Activated effector memory CD4-positive, alpha-beta T cell treated with anti-CD3 and anti-CD28 coated beads, Interleukin-2, amount 50 U/mL, for 16 hours (primary cell): ENCODE results near the gene GMFB.
A peak's percentile ranks its signal among the peaks of the same experiment; 100 is the strongest.

Source experiments
- DNase-seq: peaks from one replicate; pipeline ENCODE4 v3.0.0-alpha.2; 2020

Gene GMFB

GRCh38 chr14:54488646-54489317, at the start of gene GMFB:
GMFB (minus strand) TSS chr14:54488980; CDS start chr14:54488927, 53 bp downstream.
- peak; percentile 96 for DNase-seq

- DNase-seq = no peak
These were observed 49.3 kb upstream of the GMFB start for GRCh38 chr14:54538055-54538454.

GRCh38 chr14:54537651-54538050, 48.9 kb upstream of the GMFB start:
- DNase-seq = no peak

- no peak for DNase-seq
These were observed 46.9 kb upstream of the GMFB start for GRCh38 chr14:54535646-54536045.

DNA sequence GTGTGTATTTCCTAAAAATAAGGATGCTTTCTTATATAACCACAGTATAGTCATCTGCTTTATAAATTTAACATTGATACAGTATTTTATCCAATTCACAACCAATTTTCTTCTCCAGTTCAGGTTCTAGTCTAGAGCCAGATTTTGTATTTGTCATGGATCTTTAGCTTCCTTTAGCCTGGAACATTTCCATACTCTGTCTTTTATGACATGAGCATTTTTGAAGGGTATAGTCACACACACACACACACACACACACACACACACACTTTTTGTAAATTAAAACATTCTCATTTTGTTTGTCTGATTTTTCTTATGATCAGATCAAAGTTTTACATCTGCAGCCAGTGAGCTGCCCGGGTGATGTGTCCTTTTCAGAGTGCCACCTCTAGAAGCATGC, 46.3 kb upstream of the GMFB start:
- DNase-seq = no peak

GRCh38 chr14:54533100-54533499, 44.3 kb upstream of the GMFB start:
- DNase-seq = no peak

DNA sequence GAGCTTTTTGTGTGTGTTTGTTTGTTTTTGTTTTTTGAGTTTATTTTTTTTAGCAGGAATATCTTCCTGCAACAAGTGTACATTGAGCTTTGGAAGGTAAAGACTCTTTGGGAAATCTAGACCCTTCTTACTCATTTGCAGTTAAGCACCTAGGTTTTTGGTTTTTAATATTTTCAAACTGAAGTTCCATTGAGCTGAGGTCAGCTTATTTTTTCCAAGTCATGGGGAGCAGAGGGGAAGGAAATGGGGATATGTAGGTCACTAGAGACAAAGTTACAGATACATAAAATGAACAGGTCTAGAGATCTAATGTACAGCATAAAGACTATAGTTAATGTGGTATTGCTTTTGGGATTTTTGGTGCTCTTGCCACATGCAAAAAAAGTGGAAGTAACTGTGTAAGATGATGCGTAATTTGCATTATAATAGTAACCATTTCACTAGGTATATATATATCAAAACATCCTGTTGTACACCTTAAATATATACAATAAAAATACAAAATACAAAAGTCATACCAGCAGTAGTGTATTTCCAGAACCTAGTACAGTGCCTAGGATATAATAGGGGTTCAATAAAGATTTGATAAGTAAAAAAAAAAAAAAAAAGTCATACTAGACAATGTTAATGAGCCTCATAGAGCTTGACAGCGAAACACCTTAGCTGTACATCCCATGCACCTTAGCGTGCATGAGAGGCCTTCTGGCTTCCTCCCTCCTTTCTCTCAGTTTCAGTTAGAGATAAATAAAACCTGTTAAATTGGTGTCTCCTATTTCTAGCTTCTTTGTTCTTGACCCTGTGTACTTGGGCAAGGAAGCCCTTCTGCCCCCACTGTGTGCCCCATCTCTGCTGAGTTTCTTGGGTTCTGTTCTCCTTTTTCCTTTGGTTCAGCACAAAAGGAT, 43.6 kb upstream of the GMFB start:
- no peak for DNase-seq

DNA sequence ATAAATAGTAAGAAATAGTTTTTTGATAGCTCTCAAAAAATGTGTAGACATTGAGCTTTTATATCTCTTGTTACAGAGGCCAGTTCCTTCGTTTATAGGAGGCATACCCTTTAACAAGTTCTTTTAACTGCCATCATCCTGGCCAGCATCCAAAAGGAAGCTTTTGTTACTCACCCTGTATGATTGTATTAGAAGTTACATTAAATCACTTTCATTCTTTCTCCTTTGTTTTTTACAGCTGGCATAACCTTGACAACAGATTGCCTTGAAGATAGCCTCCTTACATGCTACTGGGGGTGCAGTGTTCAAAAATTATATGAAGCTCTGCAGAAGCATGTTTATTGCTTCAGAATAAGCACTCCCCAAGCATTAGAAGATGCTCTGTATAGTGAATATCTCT, 41.0 kb upstream of the GMFB start:
- no peak for DNase-seq

DNA sequence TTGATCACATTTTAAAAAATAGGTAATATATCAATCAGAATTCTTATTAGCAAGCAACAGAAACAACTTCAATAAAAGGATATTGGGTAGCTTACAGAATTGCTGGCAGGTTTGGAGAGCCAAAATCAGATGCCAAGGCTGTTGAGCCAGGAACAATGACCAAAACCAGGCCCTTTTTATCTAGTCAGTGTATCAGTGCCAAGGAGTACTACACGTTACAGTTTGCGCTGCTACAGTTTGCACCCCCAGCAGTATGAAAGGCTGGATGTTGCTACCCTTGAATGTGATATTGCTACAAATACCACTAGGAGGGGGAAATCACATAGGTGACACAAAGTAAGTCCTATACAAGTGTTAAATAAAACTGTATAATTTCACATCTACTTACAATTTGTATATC, 40.2 kb upstream of the GMFB start:
- no peak for DNase-seq

- DNase-seq = no peak
These were observed 35.6 kb upstream of the GMFB start for GRCh38 chr14:54524410-54524809.

DNA sequence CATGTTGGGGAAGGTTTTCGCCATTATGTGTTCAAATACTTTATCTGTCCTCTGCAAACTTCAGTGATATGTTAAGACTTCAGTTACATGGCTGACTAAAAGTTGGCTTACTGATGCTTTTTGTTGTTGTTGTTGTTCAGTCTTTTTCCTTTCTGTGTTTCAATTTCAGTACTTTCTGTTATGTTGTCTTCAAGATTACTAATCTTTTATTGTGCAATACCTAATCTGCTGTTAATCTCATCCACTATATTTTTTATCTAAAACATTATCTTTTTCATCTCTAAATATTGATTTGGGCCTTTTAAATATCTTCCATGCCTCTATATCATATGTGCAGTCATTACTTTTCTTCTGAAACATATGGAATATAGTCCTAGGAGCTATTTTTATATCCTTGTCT, 27.9 kb upstream of the GMFB start:
- no peak for DNase-seq

GRCh38 chr14:54515670-54516069, 26.9 kb upstream of the GMFB start:
- DNase-seq = no peak

GRCh38 chr14:54512393-54512792, 23.6 kb upstream of the GMFB start:
- no peak for DNase-seq

DNA sequence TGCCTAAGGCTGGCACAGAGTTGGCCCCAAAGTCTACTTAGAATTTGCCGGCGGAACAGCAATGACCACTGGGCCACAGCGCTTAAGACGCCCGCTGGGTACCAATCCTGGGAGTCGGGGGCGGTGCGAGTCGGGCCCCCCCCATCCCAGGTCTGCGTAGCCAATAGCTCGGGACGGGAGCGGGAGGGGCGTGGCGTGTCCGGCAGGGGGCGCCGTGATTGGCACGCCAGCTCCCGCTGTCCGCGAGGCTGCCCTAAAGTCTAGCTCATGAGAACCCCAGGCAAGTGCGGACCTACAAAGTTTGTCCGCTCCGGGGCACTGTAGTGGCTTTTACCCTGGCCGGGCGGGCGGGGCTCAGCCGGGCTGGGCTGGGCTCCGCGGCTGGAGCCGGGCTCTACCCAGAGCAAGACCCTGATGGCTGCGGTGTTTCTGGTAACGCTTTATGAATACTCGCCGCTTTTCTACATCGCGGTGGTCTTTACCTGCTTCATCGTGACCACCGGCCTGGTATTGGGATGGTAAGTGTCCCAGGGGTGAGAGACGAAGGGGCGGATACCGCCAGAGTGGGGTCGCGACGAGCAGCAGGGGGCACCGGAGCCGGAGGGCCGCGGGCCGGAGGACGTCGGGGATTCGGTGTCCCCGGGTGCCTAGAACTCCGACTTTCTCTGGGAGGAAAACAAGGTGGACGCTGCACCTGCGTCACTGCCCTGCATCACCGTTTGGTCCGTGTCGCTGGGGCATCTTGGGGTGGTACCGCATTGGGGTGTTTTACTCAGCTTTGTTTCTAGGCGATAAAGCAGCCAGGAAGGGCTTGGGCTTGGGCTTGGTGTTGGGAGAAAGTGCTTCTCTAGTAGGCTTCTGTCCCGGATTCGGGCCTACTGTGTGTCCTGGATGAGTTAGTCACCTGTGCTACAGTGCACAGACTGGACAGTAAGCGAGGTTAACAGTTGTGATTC, 21.0 kb upstream of the GMFB start, which contains the start of gene CGRRF1:
TSS of gene CGRRF1 (plus strand) at position 361 of the 956 bp plus-strand sequence. CDS start at position 415, 54 bp downstream.
- DNase-seq = peak; percentile 99

GRCh38 chr14:54503486-54503885, 14.7 kb upstream of the GMFB start:
- DNase-seq = no peak

DNA sequence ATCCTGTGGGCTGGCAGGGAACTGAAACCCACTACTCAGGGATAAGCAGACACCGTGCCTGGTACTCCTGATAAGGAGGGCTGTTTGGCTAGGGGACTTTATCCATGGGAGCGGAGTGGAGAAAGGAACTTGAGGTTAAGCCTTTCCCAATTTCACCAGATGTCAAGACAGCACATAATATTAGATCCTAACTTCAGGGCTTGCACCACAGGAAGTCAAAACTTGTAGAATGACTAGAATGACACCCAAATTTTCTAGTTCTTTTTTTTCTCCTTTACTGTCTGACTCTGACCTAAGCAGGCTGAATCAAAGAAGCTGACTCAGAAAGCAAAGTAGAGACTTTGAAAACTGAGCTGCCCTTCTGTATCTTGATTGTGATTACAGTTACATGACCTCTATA, 13.8 kb upstream of the GMFB start:
- DNase-seq = no peak

DNA sequence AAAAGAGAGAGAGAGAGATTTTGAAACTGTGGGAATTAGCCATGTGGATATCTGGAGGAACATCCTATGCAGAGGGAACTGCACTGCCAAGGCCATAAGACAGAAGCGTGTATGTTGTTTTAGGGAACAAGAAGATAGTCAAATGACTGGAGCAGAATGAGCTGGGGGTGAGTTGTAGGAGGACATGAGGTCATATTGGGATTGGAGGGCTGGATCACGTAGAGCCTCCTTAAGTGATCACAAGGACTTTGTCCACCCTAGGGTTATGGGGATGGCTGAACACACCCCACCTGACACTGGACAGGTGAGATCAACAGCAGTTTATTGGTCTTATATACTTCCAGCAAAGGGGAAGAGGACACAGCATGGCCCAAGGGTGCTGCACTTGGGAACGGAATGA, 12.7 kb upstream of the GMFB start:
- no peak for DNase-seq

DNA sequence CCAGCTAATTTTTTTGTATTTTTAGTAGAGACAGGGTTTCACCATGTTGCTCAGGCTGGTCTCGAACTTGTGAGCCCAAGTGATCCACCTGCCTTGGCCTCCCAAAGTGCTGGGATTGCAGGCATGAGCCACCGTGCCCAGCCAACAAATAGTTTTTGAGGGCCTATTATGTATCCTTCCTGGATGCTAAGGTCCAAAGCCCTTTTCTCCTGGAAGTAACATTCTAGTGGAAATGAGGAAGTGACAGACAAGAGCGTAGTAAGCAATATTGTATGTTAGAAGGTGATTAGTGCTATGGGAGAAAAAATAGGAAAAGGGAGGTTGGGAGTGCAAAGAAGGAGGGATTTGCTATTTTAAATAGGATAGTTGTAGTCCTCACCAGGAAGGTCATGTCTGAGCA, 12.0 kb upstream of the GMFB start:
- no peak for DNase-seq

DNA sequence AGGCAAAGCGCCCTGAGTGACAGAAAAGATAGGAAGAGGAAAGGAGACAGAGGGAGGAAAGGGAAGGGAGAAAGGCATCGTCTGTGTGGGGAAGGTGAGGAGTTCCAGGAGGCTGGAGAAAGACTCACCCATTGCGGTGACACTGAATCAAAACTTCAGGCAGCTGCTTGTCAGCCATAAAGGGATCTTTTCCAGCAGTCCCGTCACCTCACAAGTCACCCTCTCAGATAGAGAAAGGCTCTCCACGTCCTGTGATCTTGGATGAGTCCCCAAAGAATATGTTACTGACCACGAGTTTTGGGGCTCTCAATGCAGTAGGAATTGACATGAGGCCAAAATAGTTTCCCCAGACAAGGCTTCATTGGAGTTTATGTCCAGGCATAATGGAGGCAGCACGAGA, 9.8 kb upstream of the GMFB start:
- no peak for DNase-seq

DNA sequence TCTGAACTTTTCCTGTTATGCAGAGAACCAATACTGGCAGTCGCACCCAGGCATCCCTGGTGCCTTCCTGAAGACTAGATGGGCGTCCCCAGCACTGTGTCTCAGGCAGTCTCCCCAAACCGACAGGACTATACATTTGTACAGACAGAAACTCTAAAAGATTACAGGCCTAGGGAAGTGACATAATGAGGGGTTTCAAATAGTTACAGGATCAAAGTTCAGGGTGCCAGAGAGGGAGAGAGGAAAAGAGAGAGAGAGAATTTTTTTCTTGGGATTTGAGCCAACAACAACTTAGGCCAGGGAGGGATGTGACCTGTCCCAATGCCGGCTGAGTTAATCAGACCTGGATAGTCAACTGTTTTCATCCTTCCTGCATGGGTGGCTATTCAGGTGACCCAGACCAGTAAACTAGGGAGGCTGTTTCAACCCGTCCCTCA, 9.3 kb upstream of the GMFB start:
- no peak for DNase-seq

DNA sequence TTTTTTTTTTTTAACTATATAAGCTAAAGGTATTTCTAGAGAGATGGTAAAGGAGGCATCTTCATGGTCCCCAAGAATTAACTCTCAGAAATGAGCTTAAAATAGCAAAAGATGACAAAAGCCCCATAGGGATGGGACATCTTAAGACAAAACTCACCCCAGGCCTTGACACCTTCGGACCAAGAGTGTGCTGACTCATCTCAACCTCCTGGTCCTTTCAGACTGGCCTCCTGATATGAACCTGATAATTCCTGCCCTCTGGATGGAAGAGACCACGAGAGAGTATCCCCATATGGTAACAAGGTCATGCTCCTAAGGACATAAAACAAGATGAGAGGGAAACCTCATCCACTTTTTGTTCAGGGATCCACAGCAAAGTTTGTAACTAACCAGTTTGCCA, 8.4 kb upstream of the GMFB start:
- no peak for DNase-seq

- no peak for DNase-seq
These were observed 4.5 kb upstream of the GMFB start for GRCh38 chr14:54493293-54493692.
